Head of caudate nucleus (tissue), 42 donors: ENCODE results near the gene PRRC2A.

Source experiments
- DNase-seq, 42 donors: peaks; one replicate each; pipeline versions ENCODE4 v3.0.0 to v3.0.0-alpha.2; 2020 to 2021; ENCODE audit warnings: mixed read lengths in 7 of 42
- intact Hi-C: fragments of 100-400 bp; cut with DNase I; formaldehyde crosslinking; loops from one replicate; pipeline ENCODE4 v1.15.0; 2022

PRRC2A gene

DNA sequence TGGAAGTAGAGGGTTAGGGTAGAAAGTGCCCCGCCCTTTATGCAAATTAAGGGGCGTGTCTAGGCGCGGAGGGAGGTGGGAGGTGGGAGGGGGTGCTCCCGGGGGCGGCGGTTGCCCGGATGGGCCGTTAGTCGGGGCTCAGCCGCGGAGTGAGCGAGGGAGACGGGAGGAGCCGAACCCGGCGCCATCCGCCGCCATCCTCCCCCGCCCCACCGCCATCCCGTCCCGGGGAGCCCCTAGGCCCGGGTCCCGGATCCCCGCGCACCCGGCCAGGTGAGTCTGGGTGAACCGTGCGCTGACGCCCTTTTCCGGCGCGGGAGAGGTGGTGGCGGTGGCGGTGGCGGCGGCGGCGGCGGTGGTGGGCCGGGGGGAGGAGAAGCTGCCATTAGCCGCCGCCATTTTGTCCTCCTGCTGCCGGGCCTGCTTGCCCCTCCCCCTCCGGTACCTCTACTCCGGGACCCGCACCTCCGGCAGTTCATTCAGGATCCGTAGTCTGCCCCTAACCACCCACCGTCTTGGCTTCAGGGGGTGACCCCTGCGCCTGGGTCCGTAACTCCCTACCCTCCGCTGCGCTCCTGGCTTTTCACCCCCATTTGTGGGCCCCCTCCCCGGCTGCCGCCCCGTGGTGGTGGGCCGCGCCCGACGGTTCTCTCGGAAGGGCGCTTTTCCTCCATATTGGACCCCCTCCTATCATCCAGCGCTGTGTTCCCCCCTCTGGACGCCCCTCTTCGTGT is at the start of gene PRRC2A:
Gene PRRC2A (plus strand): TSS at position 130 of the 734 bp plus-strand sequence. CDS start 2,075 bp downstream, outside the sequence.
- DNase-seq, result peak in 32 of 42 donors; percentile 48 to 98 (median 80)
- intact Hi-C loops, result loop anchor here (5.0 kb wide), 2 partner anchors 47 to 78 kb away; partner anchors contain the start of genes CSNK2B, DDX39B and LY6G5B

DNA sequence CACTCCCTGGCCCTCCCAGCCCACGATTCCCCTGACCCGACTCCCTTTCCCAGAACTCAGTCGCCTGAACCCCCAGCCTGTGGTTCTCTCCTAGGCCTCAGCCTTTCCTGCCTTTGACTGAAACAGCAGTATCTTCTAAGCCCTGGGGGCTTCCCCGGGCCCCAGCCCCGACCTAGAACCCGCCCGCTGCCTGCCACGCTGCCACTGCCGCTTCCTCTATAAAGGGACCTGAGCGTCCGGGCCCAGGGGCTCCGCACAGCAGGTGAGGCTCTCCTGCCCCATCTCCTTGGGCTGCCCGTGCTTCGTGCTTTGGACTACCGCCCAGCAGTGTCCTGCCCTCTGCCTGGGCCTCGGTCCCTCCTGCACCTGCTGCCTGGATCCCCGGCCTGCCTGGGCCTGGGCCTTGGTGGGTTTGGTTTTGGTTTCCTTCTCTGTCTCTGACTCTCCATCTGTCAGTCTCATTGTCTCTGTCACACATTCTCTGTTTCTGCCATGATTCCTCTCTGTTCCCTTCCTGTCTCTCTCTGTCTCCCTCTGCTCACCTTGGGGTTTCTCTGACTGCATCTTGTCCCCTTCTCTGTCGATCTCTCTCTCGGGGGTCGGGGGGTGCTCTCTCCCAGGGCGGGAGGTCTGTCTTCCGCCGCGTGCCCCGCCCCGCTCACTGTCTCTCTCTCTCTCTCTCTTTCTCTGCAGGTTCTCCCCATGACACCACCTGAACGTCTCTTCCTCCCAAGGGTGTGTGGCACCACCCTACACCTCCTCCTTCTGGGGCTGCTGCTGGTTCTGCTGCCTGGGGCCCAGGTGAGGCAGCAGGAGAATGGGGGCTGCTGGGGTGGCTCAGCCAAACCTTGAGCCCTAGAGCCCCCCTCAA is 48.2 kb upstream of the PRRC2A start, which contains the start of gene LTA:
Gene LTA (plus strand): TSS at position 249 of the 871 bp plus-strand sequence. CDS start 454 bp downstream, at position 703.
- no peak for DNase-seq
- intact Hi-C loops, result no loop called here

DNA sequence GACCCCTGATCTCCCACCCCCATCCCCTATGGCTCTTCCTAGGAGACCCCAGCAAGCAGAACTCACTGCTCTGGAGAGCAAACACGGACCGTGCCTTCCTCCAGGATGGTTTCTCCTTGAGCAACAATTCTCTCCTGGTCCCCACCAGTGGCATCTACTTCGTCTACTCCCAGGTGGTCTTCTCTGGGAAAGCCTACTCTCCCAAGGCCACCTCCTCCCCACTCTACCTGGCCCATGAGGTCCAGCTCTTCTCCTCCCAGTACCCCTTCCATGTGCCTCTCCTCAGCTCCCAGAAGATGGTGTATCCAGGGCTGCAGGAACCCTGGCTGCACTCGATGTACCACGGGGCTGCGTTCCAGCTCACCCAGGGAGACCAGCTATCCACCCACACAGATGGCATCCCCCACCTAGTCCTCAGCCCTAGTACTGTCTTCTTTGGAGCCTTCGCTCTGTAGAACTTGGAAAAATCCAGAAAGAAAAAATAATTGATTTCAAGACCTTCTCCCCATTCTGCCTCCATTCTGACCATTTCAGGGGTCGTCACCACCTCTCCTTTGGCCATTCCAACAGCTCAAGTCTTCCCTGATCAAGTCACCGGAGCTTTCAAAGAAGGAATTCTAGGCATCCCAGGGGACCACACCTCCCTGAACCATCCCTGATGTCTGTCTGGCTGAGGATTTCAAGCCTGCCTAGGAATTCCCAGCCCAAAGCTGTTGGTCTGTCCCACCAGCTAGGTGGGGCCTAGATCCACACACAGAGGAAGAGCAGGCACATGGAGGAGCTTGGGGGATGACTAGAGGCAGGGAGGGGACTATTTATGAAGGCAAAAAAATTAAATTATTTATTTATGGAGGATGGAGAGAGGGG is 47.0 kb upstream of the PRRC2A start:
- intact Hi-C loops, result no loop called here
- DNase-seq, result no peak

DNA sequence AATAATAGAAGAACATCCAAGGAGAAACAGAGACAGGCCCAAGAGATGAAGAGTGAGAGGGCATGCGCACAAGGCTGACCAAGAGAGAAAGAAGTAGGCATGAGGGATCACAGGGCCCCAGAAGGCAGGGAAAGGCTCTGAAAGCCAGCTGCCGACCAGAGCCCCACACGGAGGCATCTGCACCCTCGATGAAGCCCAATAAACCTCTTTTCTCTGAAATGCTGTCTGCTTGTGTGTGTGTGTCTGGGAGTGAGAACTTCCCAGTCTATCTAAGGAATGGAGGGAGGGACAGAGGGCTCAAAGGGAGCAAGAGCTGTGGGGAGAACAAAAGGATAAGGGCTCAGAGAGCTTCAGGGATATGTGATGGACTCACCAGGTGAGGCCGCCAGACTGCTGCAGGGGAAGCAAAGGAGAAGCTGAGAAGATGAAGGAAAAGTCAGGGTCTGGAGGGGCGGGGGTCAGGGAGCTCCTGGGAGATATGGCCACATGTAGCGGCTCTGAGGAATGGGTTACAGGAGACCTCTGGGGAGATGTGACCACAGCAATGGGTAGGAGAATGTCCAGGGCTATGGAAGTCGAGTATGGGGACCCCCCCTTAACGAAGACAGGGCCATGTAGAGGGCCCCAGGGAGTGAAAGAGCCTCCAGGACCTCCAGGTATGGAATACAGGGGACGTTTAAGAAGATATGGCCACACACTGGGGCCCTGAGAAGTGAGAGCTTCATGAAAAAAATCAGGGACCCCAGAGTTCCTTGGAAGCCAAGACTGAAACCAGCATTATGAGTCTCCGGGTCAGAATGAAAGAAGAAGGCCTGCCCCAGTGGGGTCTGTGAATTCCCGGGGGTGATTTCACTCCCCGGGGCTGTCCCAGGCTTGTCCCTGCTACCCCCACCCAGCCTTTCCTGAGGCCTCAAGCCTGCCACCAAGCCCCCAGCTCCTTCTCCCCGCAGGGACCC is 46.1 kb upstream of the PRRC2A start:
- intact Hi-C loops, result no loop called here

DNA sequence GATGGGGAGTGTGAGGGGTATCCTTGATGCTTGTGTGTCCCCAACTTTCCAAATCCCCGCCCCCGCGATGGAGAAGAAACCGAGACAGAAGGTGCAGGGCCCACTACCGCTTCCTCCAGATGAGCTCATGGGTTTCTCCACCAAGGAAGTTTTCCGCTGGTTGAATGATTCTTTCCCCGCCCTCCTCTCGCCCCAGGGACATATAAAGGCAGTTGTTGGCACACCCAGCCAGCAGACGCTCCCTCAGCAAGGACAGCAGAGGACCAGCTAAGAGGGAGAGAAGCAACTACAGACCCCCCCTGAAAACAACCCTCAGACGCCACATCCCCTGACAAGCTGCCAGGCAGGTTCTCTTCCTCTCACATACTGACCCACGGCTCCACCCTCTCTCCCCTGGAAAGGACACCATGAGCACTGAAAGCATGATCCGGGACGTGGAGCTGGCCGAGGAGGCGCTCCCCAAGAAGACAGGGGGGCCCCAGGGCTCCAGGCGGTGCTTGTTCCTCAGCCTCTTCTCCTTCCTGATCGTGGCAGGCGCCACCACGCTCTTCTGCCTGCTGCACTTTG is 45.1 kb upstream of the PRRC2A start, which contains the start of gene TNF:
Gene TNF (plus strand): TSS at position 231 of the 567 bp plus-strand sequence. CDS start 177 bp downstream, at position 408.
- intact Hi-C loops, result no loop called here
- peak in 30 of 42 donors; percentile 12 to 67 (median 38) for DNase-seq

More for the DNA sequence above, 46.1 kb upstream of the PRRC2A start:
- DNase-seq, result no peak

DNA sequence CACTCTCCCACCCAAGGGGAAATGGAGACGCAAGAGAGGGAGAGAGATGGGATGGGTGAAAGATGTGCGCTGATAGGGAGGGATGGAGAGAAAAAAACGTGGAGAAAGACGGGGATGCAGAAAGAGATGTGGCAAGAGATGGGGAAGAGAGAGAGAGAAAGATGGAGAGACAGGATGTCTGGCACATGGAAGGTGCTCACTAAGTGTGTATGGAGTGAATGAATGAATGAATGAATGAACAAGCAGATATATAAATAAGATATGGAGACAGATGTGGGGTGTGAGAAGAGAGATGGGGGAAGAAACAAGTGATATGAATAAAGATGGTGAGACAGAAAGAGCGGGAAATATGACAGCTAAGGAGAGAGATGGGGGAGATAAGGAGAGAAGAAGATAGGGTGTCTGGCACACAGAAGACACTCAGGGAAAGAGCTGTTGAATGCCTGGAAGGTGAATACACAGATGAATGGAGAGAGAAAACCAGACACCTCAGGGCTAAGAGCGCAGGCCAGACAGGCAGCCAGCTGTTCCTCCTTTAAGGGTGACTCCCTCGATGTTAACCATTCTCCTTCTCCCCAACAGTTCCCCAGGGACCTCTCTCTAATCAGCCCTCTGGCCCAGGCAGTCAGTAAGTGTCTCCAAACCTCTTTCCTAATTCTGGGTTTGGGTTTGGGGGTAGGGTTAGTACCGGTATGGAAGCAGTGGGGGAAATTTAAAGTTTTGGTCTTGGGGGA is 44.4 kb upstream of the PRRC2A start:
- no peak for DNase-seq

GRCh38 chr6:31576897-31577578 is 43.5 kb upstream of the PRRC2A start:
- no peak for DNase-seq
- intact Hi-C loops, result no loop called here

More for the DNA sequence above, 44.4 kb upstream of the PRRC2A start:
- intact Hi-C loops, result no loop called here

DNA sequence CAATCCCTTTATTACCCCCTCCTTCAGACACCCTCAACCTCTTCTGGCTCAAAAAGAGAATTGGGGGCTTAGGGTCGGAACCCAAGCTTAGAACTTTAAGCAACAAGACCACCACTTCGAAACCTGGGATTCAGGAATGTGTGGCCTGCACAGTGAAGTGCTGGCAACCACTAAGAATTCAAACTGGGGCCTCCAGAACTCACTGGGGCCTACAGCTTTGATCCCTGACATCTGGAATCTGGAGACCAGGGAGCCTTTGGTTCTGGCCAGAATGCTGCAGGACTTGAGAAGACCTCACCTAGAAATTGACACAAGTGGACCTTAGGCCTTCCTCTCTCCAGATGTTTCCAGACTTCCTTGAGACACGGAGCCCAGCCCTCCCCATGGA is 42.9 kb upstream of the PRRC2A start:
- intact Hi-C loops, result no loop called here
- no peak for DNase-seq

- intact Hi-C loops, result no loop called here
- no peak for DNase-seq
Observed at GRCh38 chr6:31578184-31579118, 42.1 kb upstream of the PRRC2A start.

DNA sequence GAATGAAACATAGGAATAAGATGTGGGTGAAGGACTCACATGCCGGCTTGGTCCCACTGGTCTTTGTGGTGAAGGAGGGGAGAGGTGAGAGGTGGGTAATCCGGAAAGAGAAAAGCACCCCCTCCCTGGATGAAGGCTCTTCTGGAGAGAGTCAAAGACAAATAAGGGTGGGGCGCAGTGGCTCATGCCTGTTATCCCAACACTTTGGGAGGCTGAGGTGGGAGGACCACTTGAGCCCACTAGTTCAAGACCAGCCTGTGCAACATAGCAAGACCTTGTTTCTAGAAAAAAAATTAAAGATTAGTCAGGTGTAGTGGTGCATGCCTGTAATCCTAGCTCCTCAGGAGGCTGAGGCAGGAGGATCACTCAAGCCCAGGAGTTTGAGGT is 41.4 kb upstream of the PRRC2A start:
- intact Hi-C loops, result no loop called here
- no peak for DNase-seq

GRCh38 chr6:31579546-31580437 is 40.7 kb upstream of the PRRC2A start:
- DNase-seq, result no peak
- intact Hi-C loops, result no loop called here

- DNase-seq, result no peak
- intact Hi-C loops, result no loop called here
Observed at GRCh38 chr6:31580438-31580740, 40.1 kb upstream of the PRRC2A start.

- DNase-seq, result peak; percentile 67 to 95 (median 89)
- intact Hi-C loops, result no loop called here
Observed at GRCh38 chr6:31580807-31581433, 39.6 kb upstream of the PRRC2A start.
